Central memory CD8-positive, alpha-beta T cell (primary cell): Measurements from ENCODE around the gene LZTS3.

Experiments used
- ATAC-seq: fragments of 150-1000 bp; cut with Tn5 transposase; replicated peaks from 2 replicates; pipeline ENCODE4 v1.10.0; 2022; ENCODE audit warnings: mild to moderate bottlenecking, moderate FRiP score, moderate number of reproducible peaks; ENCODE audit not compliant: poor library complexity, severe bottlenecking; ENCODE audit errors: extremely low read depth
- DNase-seq, 2 donors: peaks; one replicate each; pipeline ENCODE4 v3.0.0; 2021; ENCODE audit warnings: low spot score in 2 of 2
- H3K27ac Mint-ChIP-seq: one replicate; pipeline ENCODE4 v1.8.0; 2022; ENCODE audit warnings: low read depth, mild to moderate bottlenecking, moderate library complexity, mixed read lengths
- H3K27me3 Mint-ChIP-seq: one replicate; pipeline ENCODE4 v1.8.0; 2022; ENCODE audit warnings: mixed read lengths
- H3K36me3 Mint-ChIP-seq: one replicate; pipeline ENCODE4 v1.8.0; 2022; ENCODE audit warnings: mild to moderate bottlenecking, moderate library complexity, mixed read lengths; ENCODE audit not compliant: insufficient read depth
- H3K4me1 Mint-ChIP-seq: one replicate; pipeline ENCODE4 v1.8.0; 2022; ENCODE audit warnings: mixed read lengths
- H3K4me3 Mint-ChIP-seq: one replicate; pipeline ENCODE4 v1.8.0; 2022; ENCODE audit warnings: mild to moderate bottlenecking, moderate library complexity, mixed read lengths
- H3K9me3 Mint-ChIP-seq: one replicate; pipeline ENCODE4 v1.8.0; 2022; ENCODE audit warnings: mixed read lengths

The LZTS3 gene

DNA sequence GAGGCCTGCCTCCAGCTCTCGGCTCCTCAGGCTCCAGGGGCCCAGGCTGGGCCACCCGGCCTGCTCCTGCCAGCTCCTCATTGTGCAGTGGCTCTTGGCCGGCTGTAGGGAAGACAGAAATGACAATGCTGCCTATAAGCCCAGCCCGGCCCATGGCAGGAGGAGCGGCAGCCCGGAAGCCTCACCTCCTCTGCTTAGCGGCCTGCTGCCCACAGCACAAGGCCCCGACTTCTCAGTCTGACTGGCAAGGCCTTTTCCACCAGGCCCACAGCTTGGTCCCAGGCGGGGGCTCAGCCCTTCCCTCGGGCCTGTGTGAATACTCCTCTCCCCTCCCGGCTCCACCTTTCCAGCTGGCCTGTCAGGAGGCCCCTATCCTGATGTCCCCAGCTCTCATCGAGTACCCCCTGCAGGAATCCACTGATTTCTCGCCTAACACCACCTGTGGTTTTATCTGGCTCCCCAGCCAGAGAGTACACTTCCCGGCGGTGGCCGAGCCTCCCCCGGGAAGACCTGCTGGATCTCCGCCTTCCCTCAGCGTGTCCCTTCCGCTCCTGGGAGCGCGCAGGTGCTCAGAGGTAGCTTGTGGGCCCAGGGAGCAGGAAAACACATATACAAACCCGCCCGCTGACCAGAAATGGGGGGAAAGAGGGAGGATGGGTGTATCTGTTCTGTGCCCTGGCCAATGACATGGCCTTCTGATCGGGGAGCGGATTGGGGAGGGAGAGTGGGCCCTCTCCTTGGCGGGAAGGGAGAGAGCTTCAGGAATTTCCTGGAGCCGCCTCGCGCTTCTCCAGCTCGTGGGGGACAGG is 30.2 kb upstream of the LZTS3 start:
- DNase-seq: peak in 1 of 2 donors; percentile 29

DNA sequence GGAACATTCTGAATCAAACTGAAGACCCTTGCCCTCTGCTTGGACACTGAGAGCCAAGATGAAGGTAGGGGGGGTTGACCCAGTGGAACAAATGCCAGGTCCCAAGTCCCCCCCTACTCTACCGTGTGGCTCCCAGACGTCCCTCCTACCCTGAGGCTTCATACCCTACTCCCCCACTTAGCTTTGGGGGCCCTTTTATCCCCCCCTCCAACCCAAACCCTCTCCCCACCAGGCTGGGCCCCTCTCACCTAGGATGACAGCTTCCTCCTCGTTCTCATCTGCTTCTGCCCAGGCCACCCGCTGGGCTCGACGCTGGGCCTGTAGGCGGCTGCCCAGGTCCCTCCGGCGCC is 29.6 kb upstream of the LZTS3 start:
- peak overlapping the region; percentile 98 for H3K4me3 Mint-ChIP-seq
- peak overlapping the region; percentile 99 for H3K27ac Mint-ChIP-seq
- peaks cover 11% of the 10 kb centered on the region for H3K4me1 Mint-ChIP-seq
- no peaks in the 10 kb centered on the region for H3K27me3 Mint-ChIP-seq
- DNase-seq (no peak), ATAC-seq (no peak)
- H3K9me3 Mint-ChIP-seq: no peaks in the 10 kb centered on the region
- H3K36me3 Mint-ChIP-seq: peaks cover 38% of the 10 kb centered on the region

More for the DNA sequence above, 30.2 kb upstream of the LZTS3 start:
- H3K27me3 Mint-ChIP-seq: no peaks in the 10 kb centered on the region
- H3K4me3 Mint-ChIP-seq: peak overlapping the region; percentile 98
- H3K27ac Mint-ChIP-seq: peak overlapping the region; percentile 99
- no peaks in the 10 kb centered on the region for H3K9me3 Mint-ChIP-seq
- H3K36me3 Mint-ChIP-seq: peaks cover 35% of the 10 kb centered on the region
- peaks cover 14% of the 10 kb centered on the region for H3K4me1 Mint-ChIP-seq
- ATAC-seq: peak; percentile 27

DNA sequence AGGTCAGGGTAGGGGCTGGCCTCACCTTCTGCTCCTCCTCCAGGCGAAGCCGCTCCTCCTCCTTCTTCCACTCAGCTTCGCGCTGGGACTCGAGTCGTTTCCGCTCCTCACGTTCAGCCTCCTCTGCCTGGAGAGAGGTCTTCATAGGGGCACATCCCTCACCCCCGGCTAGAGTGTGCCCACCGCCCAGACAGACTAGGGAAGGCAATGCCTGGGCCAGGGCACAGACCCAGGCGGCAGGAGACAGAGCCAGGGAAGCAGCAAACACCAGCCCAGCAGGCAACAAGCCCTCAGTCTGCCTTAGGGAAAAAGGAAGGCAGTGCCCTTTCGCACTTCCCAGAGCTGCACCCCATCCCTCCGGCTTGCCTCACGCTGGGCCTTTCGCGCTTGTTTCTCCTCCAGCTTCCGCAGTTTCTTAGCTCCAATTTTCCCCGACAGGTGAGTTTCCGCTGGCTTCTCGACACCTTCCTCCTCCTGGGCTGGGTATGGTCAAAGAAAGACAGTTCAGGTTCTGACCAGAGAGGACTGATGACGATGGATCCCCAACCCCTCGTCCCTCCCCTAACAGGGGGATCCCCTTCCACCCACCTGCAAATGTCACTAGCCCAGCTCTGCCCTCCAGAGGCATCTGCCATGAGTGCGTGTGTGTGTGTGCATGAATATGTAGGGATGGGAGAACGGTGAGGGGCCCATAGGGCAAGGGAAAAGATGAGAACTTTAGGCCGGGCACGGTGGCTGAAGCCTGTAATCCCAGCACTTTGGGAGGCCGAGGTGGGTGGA is 26.8 kb upstream of the LZTS3 start:
- DNase-seq (no peak), ATAC-seq (no peak)
- Mint-ChIP-seq H3K4me1 (peaks cover 22% of the 10 kb centered on the region), H3K9me3 (no peaks in the 10 kb centered on the region), H3K27me3 (no peaks in the 10 kb centered on the region), H3K4me3 (no peak overlapping the region), H3K27ac (no peak overlapping the region), H3K36me3 (peaks cover 61% of the 10 kb centered on the region)

DNA sequence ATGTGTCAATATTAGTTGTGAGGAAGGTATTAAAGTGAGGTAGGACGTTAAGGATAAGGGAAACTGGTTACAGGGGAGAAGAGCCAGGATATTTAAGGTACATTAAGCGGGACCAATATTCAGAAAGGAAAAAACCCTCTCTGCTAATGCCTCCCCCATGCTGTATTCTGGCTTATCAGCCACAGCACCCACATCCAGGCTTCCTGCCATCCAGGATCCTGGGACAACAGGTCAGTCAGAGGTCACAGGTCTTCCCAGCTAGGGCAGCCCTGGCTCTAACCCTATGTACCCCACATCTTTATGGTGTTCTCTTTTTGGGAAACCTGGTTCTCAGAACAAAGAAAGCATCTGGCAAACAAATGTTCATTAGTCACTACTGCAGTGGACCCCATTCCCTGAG is 25.9 kb upstream of the LZTS3 start:
- H3K36me3 Mint-ChIP-seq: peaks cover 63% of the 10 kb centered on the region

DNA sequence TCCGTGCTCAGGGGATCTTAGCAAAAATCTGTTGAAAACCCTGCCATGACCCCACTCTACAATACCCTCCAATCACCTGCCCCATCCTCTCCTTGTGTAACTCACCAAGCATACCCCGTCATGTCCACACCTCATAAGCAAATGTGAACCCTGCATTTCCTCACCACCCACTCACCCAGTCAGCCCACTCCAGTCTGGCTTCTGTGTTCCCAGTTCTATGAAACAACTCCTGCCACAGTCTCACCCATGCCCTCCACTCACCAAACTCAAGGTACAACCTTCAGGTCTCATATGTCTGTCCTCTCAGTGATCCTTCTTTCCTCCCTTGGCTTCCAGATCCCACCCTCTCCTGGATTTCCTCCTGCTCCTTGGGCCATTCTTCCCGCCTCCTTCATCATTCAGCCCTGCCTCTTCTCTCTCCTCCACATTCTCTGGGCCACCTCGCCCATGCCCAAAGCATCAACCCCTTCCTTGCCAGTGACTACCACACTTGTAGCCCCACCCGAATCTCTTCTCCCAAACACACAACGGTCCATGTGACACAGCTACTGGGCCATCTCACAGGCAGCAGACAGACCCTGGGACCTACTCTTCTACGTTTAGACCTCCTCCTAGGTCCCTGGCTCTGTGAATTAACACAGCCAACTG is 22.4 kb upstream of the LZTS3 start:
- DNase-seq (no peak), ATAC-seq (no peak)
- Mint-ChIP-seq H3K36me3 (peaks cover 76% of the 10 kb centered on the region), H3K27ac (peak overlapping the region; percentile 61), H3K4me3 (no peak overlapping the region), H3K4me1 (peaks cover 12% of the 10 kb centered on the region), H3K27me3 (no peaks in the 10 kb centered on the region), H3K9me3 (no peaks in the 10 kb centered on the region)

More for the DNA sequence above, 25.9 kb upstream of the LZTS3 start:
- ATAC-seq (no peak), DNase-seq (no peak)
- H3K4me3 Mint-ChIP-seq: no peak overlapping the region
- H3K27ac Mint-ChIP-seq: no peak overlapping the region
- no peaks in the 10 kb centered on the region for H3K9me3 Mint-ChIP-seq
- H3K27me3 Mint-ChIP-seq: no peaks in the 10 kb centered on the region
- H3K4me1 Mint-ChIP-seq: peaks cover 23% of the 10 kb centered on the region

DNA sequence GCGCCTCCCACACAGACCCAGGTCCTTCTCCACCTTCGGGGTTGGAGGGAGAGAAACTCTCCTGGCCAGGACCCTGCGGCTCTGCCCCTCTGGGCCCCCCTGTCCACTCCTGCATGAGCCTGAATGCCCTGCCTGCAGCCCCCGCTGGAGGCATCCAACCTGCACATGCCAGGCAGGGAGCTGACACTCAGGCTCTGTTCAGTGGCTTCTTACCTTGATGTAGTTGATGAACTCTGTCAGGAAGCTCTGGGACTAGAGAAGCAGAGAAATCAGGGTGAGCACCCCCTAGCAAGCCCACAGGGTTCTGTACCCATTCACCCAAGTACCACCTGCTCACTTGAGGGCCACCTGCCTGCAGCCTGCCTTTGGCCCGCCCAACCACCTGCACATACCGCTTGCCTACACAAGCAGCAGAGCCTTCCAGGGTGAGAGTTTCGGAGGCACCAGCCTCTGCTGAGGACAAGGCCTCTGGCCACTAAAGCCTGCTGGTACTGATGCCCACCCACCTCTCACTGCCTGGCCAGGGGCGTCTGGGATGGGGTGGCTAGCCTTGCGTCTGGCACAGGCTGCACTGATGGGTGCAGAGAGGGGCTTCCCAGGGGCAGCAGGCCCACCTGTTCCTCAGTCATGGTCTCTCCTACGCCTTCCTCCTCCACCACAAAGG is 21.4 kb upstream of the LZTS3 start:
- no peak overlapping the region for H3K4me3 Mint-ChIP-seq
- no peaks in the 10 kb centered on the region for H3K9me3 Mint-ChIP-seq
- ATAC-seq (no peak), DNase-seq (no peak)
- H3K4me1 Mint-ChIP-seq: peaks cover 17% of the 10 kb centered on the region
- H3K36me3 Mint-ChIP-seq: peaks cover 73% of the 10 kb centered on the region
- no peaks in the 10 kb centered on the region for H3K27me3 Mint-ChIP-seq
- peak overlapping the region; percentile 61 for H3K27ac Mint-ChIP-seq

DNA sequence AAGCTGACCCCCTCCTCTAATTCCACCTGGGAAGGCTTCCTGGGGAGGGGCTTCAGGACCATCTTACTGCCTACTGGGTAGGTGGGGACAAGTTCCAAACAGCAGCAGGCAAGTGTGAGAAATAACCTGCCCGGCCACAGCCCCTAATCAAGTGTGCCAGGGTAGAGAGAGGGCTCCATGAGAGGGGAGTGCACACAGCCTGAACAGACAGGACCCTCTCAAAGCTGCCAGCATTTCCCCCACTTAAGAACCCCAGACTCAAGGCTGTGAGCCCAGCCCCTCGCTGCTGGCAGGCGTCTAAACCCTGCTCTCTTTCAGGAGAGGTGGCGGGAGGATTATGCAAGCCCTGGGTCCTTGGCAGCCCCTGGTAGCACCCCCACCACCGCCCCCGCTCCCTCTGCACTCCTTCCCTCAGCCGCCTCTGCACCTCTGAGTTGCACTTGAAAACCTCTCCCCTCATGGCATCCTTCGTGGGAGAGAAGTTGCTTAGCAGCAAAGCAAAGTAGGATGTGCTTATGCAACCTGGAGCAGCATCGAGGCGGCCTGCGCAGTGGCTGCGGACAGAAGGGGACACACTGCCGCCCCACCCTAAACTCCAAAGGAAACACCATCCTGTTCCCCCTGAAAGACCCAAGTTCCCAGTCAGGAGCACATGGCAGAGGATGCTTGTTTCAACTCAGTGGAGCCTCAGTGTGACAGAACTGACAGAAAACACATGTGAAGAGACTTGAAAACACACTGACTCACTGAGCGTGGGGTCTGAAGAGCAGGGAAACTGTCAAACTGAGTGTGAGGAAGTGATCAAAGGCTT is 20.7 kb upstream of the LZTS3 start:
- Mint-ChIP-seq H3K27ac (no peak overlapping the region), H3K36me3 (peaks cover 68% of the 10 kb centered on the region)
- no peak for DNase-seq

DNA sequence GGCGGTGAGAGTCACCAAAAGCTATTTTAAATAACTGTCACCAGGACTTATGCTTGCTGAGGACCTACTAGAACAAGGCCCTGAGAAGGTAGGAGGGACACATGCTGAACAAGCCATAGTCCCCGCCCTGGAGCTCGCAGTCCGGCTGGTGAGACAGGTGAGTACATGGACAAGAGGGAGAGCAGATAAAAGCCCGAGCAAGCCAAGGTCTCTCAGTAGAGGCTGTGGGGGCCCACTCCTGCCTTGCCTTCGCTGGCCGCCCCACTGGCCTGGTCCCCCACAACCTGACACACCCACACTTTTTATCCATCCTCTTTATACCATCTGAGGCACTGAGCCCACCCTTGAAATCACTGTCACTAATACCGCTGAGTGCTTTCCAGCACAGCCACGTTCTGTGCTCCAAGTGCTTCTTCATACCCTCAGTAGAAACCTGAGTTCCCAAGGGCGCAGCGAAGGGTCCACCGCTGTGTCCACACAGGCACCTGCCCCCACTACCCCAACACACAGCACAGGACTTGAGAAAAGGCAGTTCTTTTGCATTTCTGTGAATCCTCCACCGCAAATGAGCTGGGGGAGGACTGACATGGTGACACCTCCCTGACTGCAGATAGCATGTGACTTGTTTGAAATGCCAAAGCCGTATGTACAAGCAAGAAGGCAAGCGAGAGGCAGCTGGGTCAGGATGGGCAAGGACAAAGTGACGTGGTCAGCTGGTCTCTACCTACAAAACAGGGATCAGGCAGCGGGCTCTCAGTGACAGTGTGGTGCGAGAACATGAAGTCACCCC is 19.1 kb upstream of the LZTS3 start:
- H3K27me3 Mint-ChIP-seq: no peaks in the 10 kb centered on the region
- H3K4me3 Mint-ChIP-seq: no peak overlapping the region
- H3K36me3 Mint-ChIP-seq: peaks cover 56% of the 10 kb centered on the region
- H3K27ac Mint-ChIP-seq: peak overlapping the region; percentile 44
- peaks cover 17% of the 10 kb centered on the region for H3K4me1 Mint-ChIP-seq
- ATAC-seq (no peak), DNase-seq (no peak)
- H3K9me3 Mint-ChIP-seq: no peaks in the 10 kb centered on the region

More for the DNA sequence above, 20.7 kb upstream of the LZTS3 start:
- Mint-ChIP-seq H3K9me3 (no peaks in the 10 kb centered on the region), H3K27me3 (no peaks in the 10 kb centered on the region), H3K4me1 (peaks cover 17% of the 10 kb centered on the region), H3K4me3 (no peak overlapping the region)
- no peak for ATAC-seq

DNA sequence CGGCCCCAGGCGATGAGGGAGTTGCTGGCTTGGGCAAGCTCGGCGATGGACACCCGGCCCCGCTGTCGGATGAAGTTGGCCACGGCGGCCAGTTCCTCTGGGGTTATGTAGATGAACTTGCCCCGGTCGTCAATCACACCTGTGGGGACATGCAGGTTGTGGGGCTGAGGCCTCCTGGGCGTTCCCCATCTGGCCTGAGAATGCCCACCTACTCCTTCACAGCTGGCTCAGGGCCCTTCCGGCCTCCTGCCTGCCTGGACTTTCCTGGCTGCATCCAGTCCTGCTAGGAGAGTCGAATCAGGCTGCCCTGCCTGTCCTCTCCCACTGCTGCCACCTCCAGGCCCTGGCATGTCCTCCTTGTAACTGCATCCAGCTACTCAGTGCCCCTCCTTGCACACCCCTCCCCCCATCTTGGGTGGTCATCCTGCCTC is 17.3 kb upstream of the LZTS3 start:
- H3K36me3 Mint-ChIP-seq: peaks cover 46% of the 10 kb centered on the region

DNA sequence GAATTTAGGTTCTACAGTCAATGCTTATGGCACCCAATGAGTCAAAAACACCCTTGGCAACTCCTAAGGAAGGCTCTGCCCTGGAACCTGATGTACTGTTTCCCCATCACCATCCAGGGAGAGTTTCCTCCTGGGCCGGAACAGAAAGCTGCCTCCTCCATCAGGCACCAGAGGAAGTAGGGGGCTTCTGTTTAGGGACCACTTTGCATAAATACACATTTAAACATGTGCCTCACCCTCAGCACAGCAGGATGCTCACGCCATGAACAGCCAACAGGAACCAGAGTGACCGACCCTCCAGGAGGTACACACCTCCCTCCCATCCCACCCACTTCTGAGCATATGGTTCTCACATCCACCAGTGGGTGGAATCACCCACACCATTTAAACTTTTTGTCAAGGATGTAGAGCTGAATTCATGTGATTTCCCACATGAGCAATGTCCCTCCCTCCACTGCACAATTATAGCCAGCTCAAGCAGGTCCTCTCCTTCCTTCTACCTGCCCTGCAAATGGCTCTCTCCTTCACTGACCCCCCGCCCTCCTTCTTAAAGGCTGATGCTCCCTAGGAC is 16.3 kb upstream of the LZTS3 start:
- Mint-ChIP-seq H3K27me3 (no peaks in the 10 kb centered on the region), H3K4me3 (no peak overlapping the region), H3K9me3 (no peaks in the 10 kb centered on the region), H3K4me1 (peaks cover 5% of the 10 kb centered on the region), H3K27ac (peak overlapping the region; percentile 16), H3K36me3 (peaks cover 38% of the 10 kb centered on the region)
- ATAC-seq: no peak
- no peak for DNase-seq

More for the DNA sequence above, 17.3 kb upstream of the LZTS3 start:
- Mint-ChIP-seq H3K4me3 (no peak overlapping the region), H3K9me3 (no peaks in the 10 kb centered on the region), H3K27me3 (no peaks in the 10 kb centered on the region), H3K4me1 (peaks cover 11% of the 10 kb centered on the region), H3K27ac (no peak overlapping the region)
- no peak for DNase-seq
- no peak for ATAC-seq

DNA sequence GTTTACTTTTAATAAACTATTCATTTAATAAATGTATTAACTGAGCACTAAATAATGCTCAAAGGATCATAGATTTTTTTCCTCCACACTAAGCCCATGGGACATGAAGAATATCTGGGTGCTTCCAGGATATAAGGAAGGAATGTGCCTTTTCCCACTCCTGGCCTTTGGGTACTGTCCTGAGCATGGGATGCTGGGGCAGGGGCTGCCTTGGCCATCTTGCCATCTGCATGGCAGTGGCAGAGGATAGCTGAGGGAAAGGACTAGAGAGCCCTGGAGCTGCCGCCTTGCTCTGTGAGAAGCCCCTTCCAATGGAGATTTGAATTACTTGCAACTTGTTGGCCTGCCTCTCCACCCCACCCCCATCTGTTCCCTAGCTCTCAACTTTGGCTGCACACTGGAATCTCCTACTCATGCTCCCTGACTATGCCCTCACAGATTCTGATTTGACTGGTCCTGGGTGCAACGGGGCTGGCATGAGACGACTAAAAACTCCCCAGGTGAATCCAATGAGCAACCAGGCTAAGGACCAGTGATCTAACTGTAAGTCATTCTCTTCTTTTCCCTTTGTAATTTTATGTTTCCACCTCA is 15.6 kb upstream of the LZTS3 start:
- ATAC-seq (no peak), DNase-seq (no peak)
- Mint-ChIP-seq H3K36me3 (peaks cover 32% of the 10 kb centered on the region), H3K27ac (no peak overlapping the region), H3K9me3 (no peaks in the 10 kb centered on the region), H3K27me3 (no peaks in the 10 kb centered on the region), H3K4me3 (no peak overlapping the region), H3K4me1 (peaks cover 5% of the 10 kb centered on the region)
